Left lung (tissue), 10 donors: ENCODE measurements around the gene ADGRA1. TPM values are rescaled to one million over a fixed set of nuclear protein-coding genes. Genes with fewer than 3 reads are reported as not detected.

Experiments
- ATAC-seq: fragments of 200-7000 bp; cut with Tn5 transposase; one replicate; pipeline ENCODE4 v1.9.1; 2020; ENCODE audit warnings: moderate library complexity
- DNase-seq, 4 donors: peaks; one replicate each; pipeline ENCODE4 v3.0.0-alpha.2; 2013 to 2020
- H3K27ac ChIP-seq, 2 donors: fragments of 200-600 bp; sonication (generic) in 1 of 2; one replicate each; pipeline versions ENCODE4 v1.5.0 to v1.8.0; 2020 to 2021
- H3K27me3 ChIP-seq, 2 donors: fragments of 200-600 bp; sonication (generic) in 1 of 2; one replicate each; pipeline versions ENCODE4 v1.5.0 to v1.8.0; 2020 to 2021
- H3K36me3 ChIP-seq, 2 donors: fragments of 200-600 bp; sonication (generic) in 1 of 2; one replicate each; pipeline versions ENCODE4 v1.5.0 to v1.8.0; 2020 to 2021
- H3K4me1 ChIP-seq, 2 donors: fragments of 200-600 bp; one replicate each; pipeline ENCODE4 v1.8.0; 2021
- H3K4me3 ChIP-seq, 2 donors: fragments of 200-600 bp; sonication (generic) in 1 of 2; one replicate each; pipeline versions ENCODE4 v1.5.0 to v1.8.0; 2020 to 2021; ENCODE audit warnings: mild to moderate bottlenecking in 1 of 2
- H3K9me3 ChIP-seq, 2 donors: fragments of 200-600 bp; sonication (generic) in 1 of 2; one replicate each; pipeline versions ENCODE4 v1.5.0 to v1.8.0; 2020 to 2021
- CTCF ChIP-seq, 2 donors: fragments of 200-600 bp; sonication (generic) in 1 of 2; IDR thresholded peaks; one replicate each; pipeline versions ENCODE4 v1.5.0 to v1.8.0; 2021; ENCODE audit warnings: antibody characterized with exemption in 2 of 2
- intact Hi-C, 2 donors: fragments of 100-400 bp; cut with DNase I; formaldehyde crosslinking; loops; one replicate each; pipeline versions ENCODE4 v1.11.2 to v1.14.2; 2022
- polyA plus RNA-seq, 6 donors: library from polyadenylated mRNA; unstranded; fragments of 120-200 nt; gene quantifications; one replicate each; pipeline ENCODE4 v1.2.1, GENCODE V29; 2013; ENCODE audit not compliant: insufficient read length in 6 of 6
- total RNA-seq, 2 donors: library from RNA; stranded (reverse); fragmentation: NEBNext Ultra II Directional; extraction: Animal tissue kit (Norgen Biotek cat#: 25700); gene quantifications; one replicate each; pipeline ENCODE4 v1.2.1, GENCODE V29; 2021
- donor health status: DM: no; HTN: yes; CAD: no.
- donor health status: DM: no; HTN: no; CAD: no.

The ADGRA1 gene
- total and polyA plus RNA-seq, 8 donors: 0.07 to 0.24 (median 0.09) TPM; not detected in 1

DNA sequence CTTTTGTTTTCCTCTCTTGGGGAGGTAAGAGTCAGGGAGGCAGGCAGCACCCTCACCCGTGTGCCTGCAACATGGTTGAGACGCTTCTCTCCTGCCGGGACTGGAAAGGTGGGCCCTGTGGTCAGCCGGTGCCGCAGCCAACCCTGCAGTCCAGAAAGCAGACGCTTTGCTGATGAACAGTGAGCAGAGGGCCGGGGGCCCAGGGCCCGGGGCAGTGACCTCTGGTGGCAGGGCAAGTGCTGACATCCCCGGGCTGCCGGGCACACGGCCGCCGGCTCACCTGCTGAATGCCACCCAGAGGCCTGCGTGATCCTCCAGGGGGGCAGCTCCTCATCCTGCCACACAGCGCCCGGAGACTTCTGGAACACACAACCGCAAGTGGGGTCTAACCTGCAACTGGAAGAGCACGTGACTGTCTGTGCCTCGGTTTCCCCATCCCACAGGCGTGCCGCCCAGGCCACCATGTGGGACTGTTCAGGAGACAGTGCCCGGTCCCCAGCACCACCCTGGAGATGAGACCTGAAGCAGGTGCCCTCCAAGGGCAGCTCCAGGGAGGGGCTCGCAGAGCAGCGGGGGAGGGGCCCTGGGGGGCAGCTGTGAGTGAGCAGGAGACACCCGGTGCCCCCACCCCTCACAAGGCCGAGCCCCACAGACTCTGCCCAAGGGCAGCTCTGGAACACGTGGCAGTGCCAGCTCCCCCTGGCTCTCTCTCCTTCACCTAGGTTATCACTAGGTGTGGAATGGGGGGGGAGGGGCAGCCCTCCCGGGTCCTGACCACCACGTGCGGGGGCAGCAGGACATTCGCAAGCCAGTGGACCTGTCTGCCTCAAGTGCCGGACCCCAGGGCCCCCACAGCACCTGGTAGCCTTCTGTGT is 2.2 kb upstream of the ADGRA1 start:
- no peaks in the 10 kb centered on the region for H3K9me3 ChIP-seq
- no peak overlapping the region for H3K4me3 ChIP-seq
- intact Hi-C loops: no loop called here
- H3K4me1 ChIP-seq: peaks cover 0 to 12% of the 10 kb centered on the region in 2 donors
- peaks cover 43 to 98% of the 10 kb centered on the region in 2 donors for H3K27me3 ChIP-seq
- H3K36me3 ChIP-seq: no peaks in the 10 kb centered on the region
- ATAC-seq: no peak
- H3K27ac ChIP-seq: no peak overlapping the region
- peak in 1 of 4 donors; percentile 71 for DNase-seq
- TF ChIP-seq CTCF (IDR thresholded peaks at IDR 0.05): no peak

DNA sequence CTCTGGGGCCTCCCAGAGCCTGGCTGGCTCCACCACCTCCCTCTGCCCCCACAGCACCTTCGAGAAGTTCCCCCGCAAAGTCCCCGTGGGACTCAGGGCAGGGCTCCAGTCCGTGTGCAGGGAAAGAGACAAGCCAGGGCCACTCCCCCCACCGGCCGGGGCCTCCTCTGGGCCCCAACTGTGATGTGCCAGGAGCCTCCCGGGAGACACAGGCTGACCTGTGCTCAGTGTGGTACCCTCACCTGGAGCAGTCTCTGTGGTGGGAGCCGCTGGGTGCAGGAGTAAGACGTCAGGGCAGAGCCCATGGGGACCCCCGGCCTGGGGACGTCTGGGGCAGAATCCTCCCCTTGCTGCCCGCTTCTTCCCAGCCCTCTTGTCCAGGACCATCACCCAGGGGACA is 1.5 kb upstream of the ADGRA1 start:
- DNase-seq (peak in 1 of 4 donors; percentile 57), ATAC-seq (no peak)
- intact Hi-C loops: no loop called here
- Histone ChIP-seq H3K27me3 (peaks cover 43 to 99% of the 10 kb centered on the region in 2 donors), H3K36me3 (no peaks in the 10 kb centered on the region), H3K4me1 (peaks cover 0 to 12% of the 10 kb centered on the region in 2 donors), H3K4me3 (no peak overlapping the region), H3K27ac (no peak overlapping the region), H3K9me3 (no peaks in the 10 kb centered on the region)
- TF ChIP-seq CTCF (IDR thresholded peaks at IDR 0.05): no peak

GRCh38 chr10:133087045-133087678 is 562 bp upstream of the ADGRA1 start:
- no peaks in the 10 kb centered on the region for H3K9me3 ChIP-seq
- peaks cover 43 to 93% of the 10 kb centered on the region in 2 donors for H3K27me3 ChIP-seq
- no peak for TF ChIP-seq CTCF (IDR thresholded peaks at IDR 0.05)
- peaks cover 0 to 12% of the 10 kb centered on the region in 2 donors for H3K4me1 ChIP-seq
- H3K4me3 ChIP-seq: no peak overlapping the region
- intact Hi-C loops: no loop called here
- no peaks in the 10 kb centered on the region for H3K36me3 ChIP-seq
- peak in 1 of 4 donors; percentile 66 for DNase-seq
- ATAC-seq: no peak
- H3K27ac ChIP-seq: no peak overlapping the region

DNA sequence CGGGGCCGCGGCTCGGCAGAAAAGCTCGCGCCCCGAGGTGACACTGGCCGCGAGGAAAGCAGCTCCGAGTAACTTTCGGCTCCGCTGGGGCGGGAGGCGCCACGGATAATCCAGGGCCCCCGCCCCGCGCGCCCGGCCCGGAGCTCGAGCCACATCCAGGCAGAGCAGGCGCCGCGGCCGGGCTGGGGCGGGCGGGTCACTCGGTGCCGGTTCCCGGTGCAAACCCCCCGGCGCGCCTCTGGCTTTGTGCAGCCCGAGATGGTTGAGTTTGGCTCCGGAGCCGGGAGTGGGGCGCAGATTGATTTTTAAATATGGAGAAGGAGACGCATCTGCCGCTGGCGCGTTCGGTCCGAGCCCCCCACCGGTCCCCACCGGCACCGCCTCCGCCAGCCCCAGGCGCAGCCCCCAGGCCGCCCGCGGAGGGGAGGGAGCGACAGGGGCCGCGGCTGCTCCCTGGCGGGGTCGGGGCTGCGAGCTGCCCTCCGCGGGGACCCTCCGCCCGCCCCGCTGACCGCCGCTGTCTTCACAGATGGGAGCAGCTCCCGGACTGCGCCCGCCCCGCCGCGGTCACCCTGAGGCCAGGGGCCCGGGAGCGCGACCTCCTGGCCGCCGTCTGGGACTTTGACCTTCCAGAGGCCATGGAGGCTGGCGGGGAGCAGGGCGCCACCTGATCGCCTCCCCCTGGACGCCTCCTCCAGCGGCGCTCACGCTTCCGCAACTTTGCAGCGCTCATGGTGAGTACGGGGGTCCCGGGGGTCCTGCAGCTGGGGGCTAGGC is 643 bp downstream of the ADGRA1 start:
- H3K27ac ChIP-seq: no peak overlapping the region
- H3K4me1 ChIP-seq: peaks cover 0 to 12% of the 10 kb centered on the region in 2 donors
- no peaks in the 10 kb centered on the region for H3K9me3 ChIP-seq
- peak in 1 of 4 donors; percentile 76 for DNase-seq
- intact Hi-C loops: no loop called here
- no peaks in the 10 kb centered on the region for H3K36me3 ChIP-seq
- H3K27me3 ChIP-seq: peaks cover 43 to 81% of the 10 kb centered on the region in 2 donors
- ATAC-seq: no peak
- no peak overlapping the region for H3K4me3 ChIP-seq
- TF ChIP-seq CTCF (IDR thresholded peaks at IDR 0.05): no peak
